HG03439 (cell line): ENCODE data around the gene TMEM235.

Experiments
- ATAC-seq: cut with Tn5 transposase; IDR thresholded peaks from one replicate; pipeline ENCODE4 v1.9.1; 2021; ENCODE audit warnings: mild to moderate bottlenecking, moderate library complexity; ENCODE audit not compliant: unreplicated experiment

TMEM235 gene

GRCh38 chr17:78230996-78231935 lies at the start of gene TMEM235:
Gene TMEM235, plus strand, starts transcription at chr17:78231631. Its CDS starts 393 bp downstream, at chr17:78232024.
- no peak for ATAC-seq

- no peak for ATAC-seq
These were observed 48.9 kb upstream of the TMEM235 start for GRCh38 chr17:78182504-78182903.

GRCh38 chr17:78183916-78184315 lies 47.5 kb upstream of the TMEM235 start:
- no peak for ATAC-seq

- no peak for ATAC-seq
These were observed 47.1 kb upstream of the TMEM235 start for GRCh38 chr17:78184351-78184750.

GRCh38 chr17:78184868-78185267 lies 46.6 kb upstream of the TMEM235 start:
- ATAC-seq: no peak

GRCh38 chr17:78185981-78186691 lies 45.3 kb upstream of the TMEM235 start:
- ATAC-seq: no peak

- peak; percentile 78 for ATAC-seq
These were observed 44.5 kb upstream of the TMEM235 start, which contains the start of the genes AFMID and TK1 for GRCh38 chr17:78186692-78187595. Gene AFMID, plus strand, starts transcription at chr17:78187362. Its CDS starts 9 bp downstream, at chr17:78187371. Gene TK1, minus strand, starts transcription at chr17:78187052. Its CDS starts 58 bp downstream, at chr17:78186994.

- no peak for ATAC-seq
These were observed 34.7 kb upstream of the TMEM235 start for GRCh38 chr17:78196716-78197115.

- no peak for ATAC-seq
These were observed 34.1 kb upstream of the TMEM235 start for GRCh38 chr17:78197147-78197832.

- ATAC-seq: no peak
These were observed 31.0 kb upstream of the TMEM235 start for GRCh38 chr17:78200451-78200850.

GRCh38 chr17:78202666-78203065 lies 28.8 kb upstream of the TMEM235 start:
- no peak for ATAC-seq

- ATAC-seq: no peak
These were observed 26.9 kb upstream of the TMEM235 start for GRCh38 chr17:78204387-78205123.

GRCh38 chr17:78205124-78205775 lies 26.2 kb upstream of the TMEM235 start:
- no peak for ATAC-seq

- no peak for ATAC-seq
These were observed 25.1 kb upstream of the TMEM235 start for GRCh38 chr17:78206298-78206697.

- ATAC-seq: no peak
These were observed 22.9 kb upstream of the TMEM235 start for GRCh38 chr17:78208486-78208885.

- no peak for ATAC-seq
These were observed 21.3 kb upstream of the TMEM235 start for GRCh38 chr17:78210111-78210510.

- ATAC-seq: no peak
These were observed 20.4 kb upstream of the TMEM235 start for GRCh38 chr17:78211032-78211431.

GRCh38 chr17:78214016-78214705 lies 17.3 kb upstream of the TMEM235 start, which contains the start of gene BIRC5:
Gene BIRC5, plus strand, starts transcription at chr17:78214253. Its CDS starts 64 bp downstream, at chr17:78214317.
- ATAC-seq: peak; percentile 88
